Measurements from ENCODE around the gene BLOC1S5. TPM values are rescaled to one million over a fixed set of nuclear protein-coding genes. Genes with fewer than 3 reads are reported as not detected.

BLOC1S5 gene, protein sequence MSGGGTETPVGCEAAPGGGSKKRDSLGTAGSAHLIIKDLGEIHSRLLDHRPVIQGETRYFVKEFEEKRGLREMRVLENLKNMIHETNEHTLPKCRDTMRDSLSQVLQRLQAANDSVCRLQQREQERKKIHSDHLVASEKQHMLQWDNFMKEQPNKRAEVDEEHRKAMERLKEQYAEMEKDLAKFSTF
- 6.9 and 7.4 TPM in 2 replicates for total RNA-seq

DNA sequence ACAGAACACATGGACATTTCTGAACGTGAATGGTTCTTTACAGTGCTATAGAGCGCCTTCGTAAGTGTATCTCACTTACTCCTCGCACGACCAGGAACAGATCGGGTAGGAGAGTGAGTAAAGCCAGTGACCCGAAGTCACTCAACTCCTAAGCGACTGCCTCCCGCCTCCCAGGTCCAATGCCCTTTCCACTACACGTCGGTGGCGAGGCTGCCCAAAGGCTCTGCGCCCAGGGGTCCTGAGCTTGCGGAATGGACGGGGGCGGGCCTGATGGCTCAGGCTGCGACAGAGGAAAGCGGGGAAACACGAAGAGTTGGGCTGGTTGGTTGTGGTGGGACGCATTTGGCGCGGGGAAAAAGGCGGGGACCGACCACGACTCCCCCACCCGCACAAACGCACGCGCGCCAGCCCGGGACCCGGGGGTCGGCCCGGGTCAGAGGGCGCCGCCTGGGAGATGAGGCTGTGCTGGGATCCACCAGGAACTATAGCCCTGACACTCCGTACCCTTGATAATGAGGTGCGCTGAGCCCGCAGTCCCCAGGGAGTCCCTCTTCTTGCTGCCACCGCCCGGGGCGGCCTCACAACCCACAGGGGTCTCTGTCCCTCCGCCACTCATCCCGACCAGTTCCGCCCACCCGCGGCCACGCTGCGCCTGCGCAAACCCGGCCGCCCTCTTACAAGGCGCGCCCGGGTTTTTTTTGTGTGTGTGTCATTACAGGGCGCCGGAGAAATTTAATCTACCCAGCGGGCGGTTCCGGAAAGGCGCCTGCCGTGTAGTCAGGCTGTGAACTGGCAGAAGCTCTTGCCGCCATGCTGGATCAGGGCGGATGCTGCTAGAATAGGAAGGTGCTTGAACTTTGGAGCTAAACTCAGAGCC lies at the start of gene BLOC1S5:
TSS of gene BLOC1S5 (minus strand) at position 629 of the 877 bp plus-strand sequence. CDS start at position 616, 13 bp downstream.

DNA sequence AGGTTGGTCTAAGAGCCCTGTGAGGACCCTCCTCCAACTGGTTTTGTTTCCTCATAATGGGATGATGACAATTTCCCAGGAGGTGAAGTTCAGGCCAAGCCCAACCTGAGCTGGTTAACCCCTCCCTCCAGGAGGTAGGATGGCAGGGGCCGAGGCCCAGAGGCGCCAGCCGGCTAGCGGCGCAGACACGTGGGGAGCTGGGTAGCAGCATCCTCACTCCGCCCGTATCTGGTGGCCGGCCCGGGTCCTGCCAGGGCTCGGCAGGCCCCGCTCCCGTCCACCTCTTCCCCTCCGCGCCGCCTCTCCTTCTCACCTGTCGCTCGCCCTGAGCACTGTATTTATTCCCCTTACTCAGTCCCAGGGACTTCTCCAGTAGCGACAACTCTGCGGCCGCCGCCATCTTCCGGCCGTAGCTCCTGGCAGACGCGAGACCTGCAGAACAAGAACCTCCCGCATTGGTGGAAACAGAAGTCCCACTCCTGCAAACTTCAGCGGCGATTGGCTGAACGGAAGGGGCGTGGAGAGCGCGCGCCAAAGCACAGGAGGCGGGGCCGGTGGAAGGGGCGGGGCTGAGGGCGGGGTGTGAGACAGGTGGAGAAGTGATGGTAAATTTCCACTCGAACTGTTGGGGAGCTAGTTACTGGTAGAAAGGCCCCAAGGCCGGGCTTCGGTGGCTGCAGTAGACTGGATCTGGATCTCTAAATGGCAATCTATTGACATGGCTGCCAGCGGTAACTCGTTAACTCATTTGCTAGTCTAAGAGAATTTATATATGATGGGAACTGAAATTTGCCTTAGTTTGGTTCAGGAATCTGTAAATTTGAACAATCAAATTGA lies 38.2 kb upstream of the BLOC1S5 start, which contains the start of gene EEF1E1:
TSS of gene EEF1E1 (minus strand) at position 427 of the 837 bp plus-strand sequence. CDS start at position 400, 27 bp downstream.

Other genes starting within 250 kb of the BLOC1S5 start
- 289 and 290 TPM in 2 replicates for gene TXNDC5, start 153.6 kb downstream of the BLOC1S5 start, total RNA-seq
- 17.1 and 17.9 TPM in 2 replicates for gene EEF1E1, start 38.2 kb upstream of the BLOC1S5 start, total RNA-seq

Data from cardiac ventricle fibroblast (primary cell).